SK-N-SH treated with all-trans-retinoic acid at 6 μM for 48 hours (cell line): ENCODE measurements around the gene PRR36.

Source experiments
- ATAC-seq: fragments of 200-7000 bp; cut with Tn5 transposase; 3 replicates; pipeline ENCODE4 v1.9.1; 2020; ENCODE audit warnings: mild to moderate bottlenecking, moderate library complexity
- BACH2 ChIP-seq: fragments of 250-450 bp; sonication (Bioruptor Pico); IDR thresholded peaks from 2 replicates; pipeline ENCODE4 v1.9.0; 2021; ENCODE audit warnings: mild to moderate bottlenecking, borderline replicate concordance
- CREB5 ChIP-seq: fragments of 250-450 bp; sonication (Bioruptor Pico); IDR thresholded peaks from 2 replicates; pipeline ENCODE4 v1.5.1; 2020; ENCODE audit warnings: low read depth, mild to moderate bottlenecking, moderate library complexity
- CSDC2 ChIP-seq: fragments of 250-450 bp; sonication (Bioruptor Pico); IDR thresholded peaks from 2 replicates; pipeline ENCODE4 v1.5.0; 2020; ENCODE audit warnings: mild to moderate bottlenecking, moderate library complexity
- CSRNP3 ChIP-seq: fragments of 250-450 bp; sonication (Bioruptor Pico); IDR thresholded peaks from 2 replicates; pipeline ENCODE4 v1.5.1; 2021; ENCODE audit warnings: mild to moderate bottlenecking, moderate library complexity
- ESRRG ChIP-seq: fragments of 250-450 bp; sonication (Bioruptor Pico); IDR thresholded peaks from 2 replicates; pipeline ENCODE4 v1.6.1; 2021; ENCODE audit warnings: mild to moderate bottlenecking
- GLIS3 ChIP-seq: fragments of 250-450 bp; sonication (Bioruptor Pico); IDR thresholded peaks from 2 replicates; pipeline ENCODE4 v1.5.0; 2020; ENCODE audit warnings: mild to moderate bottlenecking, moderate library complexity
- ISL1 ChIP-seq: fragments of 250-450 bp; sonication (Bioruptor Pico); IDR thresholded peaks from 2 replicates; pipeline ENCODE4 v2.1.2; 2022; ENCODE audit warnings: mild to moderate bottlenecking, moderate library complexity
- OSR1 ChIP-seq: fragments of 250-450 bp; sonication (Bioruptor Pico); IDR thresholded peaks from 2 replicates; pipeline ENCODE4 v1.8.0; 2022; ENCODE audit warnings: moderate library complexity, mild to moderate bottlenecking, inconsistent platforms
- POU6F1 ChIP-seq: fragments of 250-450 bp; sonication (Bioruptor Pico); IDR thresholded peaks from 2 replicates; pipeline ENCODE4 v1.8.0; 2021; ENCODE audit warnings: low read depth, mild to moderate bottlenecking, moderate library complexity, borderline replicate concordance
- PPARA ChIP-seq: fragments of 250-450 bp; sonication (Bioruptor Pico); IDR thresholded peaks from 2 replicates; pipeline ENCODE4 v1.5.0; 2020; ENCODE audit warnings: mild to moderate bottlenecking, borderline replicate concordance
- RARB ChIP-seq: fragments of 250-450 bp; sonication (Bioruptor Pico); IDR thresholded peaks from 2 replicates; pipeline ENCODE4 v1.8.0; 2021; ENCODE audit warnings: mild to moderate bottlenecking, moderate library complexity
- SNAI2 ChIP-seq: fragments of 250-450 bp; sonication (Bioruptor Pico); IDR thresholded peaks from 2 replicates; pipeline ENCODE4 v1.5.0; 2020; ENCODE audit warnings: mild to moderate bottlenecking, moderate library complexity
- TCF4 ChIP-seq: fragments of 250-450 bp; sonication (Bioruptor Pico); IDR thresholded peaks from 2 replicates; pipeline ENCODE4 v1.8.0; 2021; ENCODE audit warnings: mild to moderate bottlenecking, moderate library complexity, borderline replicate concordance
- TOX ChIP-seq: fragments of 250-450 bp; sonication (Bioruptor Pico); IDR thresholded peaks from 2 replicates; pipeline ENCODE4 v1.8.0; 2021; ENCODE audit warnings: mild to moderate bottlenecking, moderate library complexity, borderline replicate concordance
- TSHZ2 ChIP-seq: fragments of 250-450 bp; sonication (Bioruptor Pico); IDR thresholded peaks from 2 replicates; pipeline ENCODE4 v1.5.0; 2020; ENCODE audit warnings: mild to moderate bottlenecking, moderate library complexity
- ZFP3 ChIP-seq: fragments of 250-450 bp; sonication (Bioruptor Pico); IDR thresholded peaks from 2 replicates; pipeline ENCODE4 v1.5.0; 2020; ENCODE audit warnings: mild to moderate bottlenecking, moderate library complexity
- ZNF565 ChIP-seq: fragments of 450-650 bp; formaldehyde crosslinking; conservative IDR thresholded peaks from 2 replicates; pipeline ENCODE4 v1.5.0; 2020; ENCODE audit warnings: low read depth, mild to moderate bottlenecking, moderate library complexity
- ZNF70 ChIP-seq: fragments of 450-650 bp; formaldehyde crosslinking; IDR thresholded peaks from 2 replicates; pipeline ENCODE4 v1.5.0; 2020; ENCODE audit warnings: mild to moderate bottlenecking, moderate library complexity
- ZNF8 ChIP-seq: fragments of 450-650 bp; formaldehyde crosslinking; IDR thresholded peaks from 2 replicates; pipeline ENCODE4 v1.5.0; 2020; ENCODE audit warnings: mild to moderate bottlenecking, moderate library complexity

PRR36 gene

GRCh38 chr19:7909471-7910067, 35.4 kb upstream of the PRR36 start:
- TF ChIP-seq GLIS3 (no peak), TCF4 (CRISPR knock-in tag) (no peak), TSHZ2 (CRISPR knock-in tag) (no peak), CSDC2 (CRISPR knock-in tag) (no peak), BACH2 (CRISPR knock-in tag) (no peak), CREB5 (no peak), ZFP3 (CRISPR knock-in tag) (no peak), ZNF70 (no peak)
- ATAC-seq = no peak

GRCh38 chr19:7908742-7909461, 34.7 kb upstream of the PRR36 start:
- no peak for ATAC-seq
- no peak for TF ChIP-seq ESRRG (CRISPR knock-in tag)
- no peak for TF ChIP-seq ZNF70
- TF ChIP-seq POU6F1 (CRISPR knock-in tag) = no peak
- TF ChIP-seq ZNF565 (CRISPR knock-in tag) = no peak
- no peak for TF ChIP-seq RARB (CRISPR knock-in tag)
- no peak for TF ChIP-seq SNAI2 (CRISPR knock-in tag)
- no peak for TF ChIP-seq CSRNP3 (CRISPR knock-in tag)
- TF ChIP-seq PPARA (CRISPR knock-in tag) = no peak
- TF ChIP-seq TSHZ2 (CRISPR knock-in tag) = no peak
- TF ChIP-seq ZFP3 (CRISPR knock-in tag) = no peak
- no peak for TF ChIP-seq GLIS3
- TF ChIP-seq TOX (CRISPR knock-in tag) = no peak
- no peak for TF ChIP-seq ZNF8
- TF ChIP-seq OSR1 = no peak
- TF ChIP-seq CREB5 = no peak
- no peak for TF ChIP-seq BACH2 (CRISPR knock-in tag)
- TF ChIP-seq ISL1 (CRISPR knock-in tag) = no peak
